Measurements from ENCODE around the gene CALD1. TPM values are rescaled to one million over a fixed set of nuclear protein-coding genes. Genes with fewer than 3 reads are reported as not detected.

Gene CALD1
- total and polyA plus RNA-seq, 4 donors: 48.0 to 226 (median 95.2) TPM

DNA sequence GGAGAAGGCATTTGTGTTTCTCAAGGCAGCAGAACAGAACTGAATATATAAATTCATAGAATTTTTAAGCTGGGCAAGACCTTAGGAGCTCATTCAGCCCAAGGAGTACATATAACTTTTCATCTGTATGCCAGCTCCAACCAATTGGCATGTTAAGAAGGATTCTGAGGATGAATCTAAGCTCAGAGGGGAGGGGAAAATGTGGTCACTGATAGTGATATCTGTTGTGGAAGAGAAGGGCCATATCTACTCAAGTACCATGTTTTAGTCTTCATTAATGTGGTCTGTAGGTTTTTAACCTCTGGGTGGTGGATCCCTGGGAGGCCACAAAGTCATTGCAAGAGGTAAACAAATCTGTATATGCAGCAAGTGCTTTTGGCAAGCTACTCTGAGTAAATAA lies 6.4 kb downstream of the CALD1 start:
- Histone ChIP-seq H3K36me3 (ENCODE audit: control insufficient read depth in 4 of 4, insufficient read depth in 3 of 4, low read depth in 1 of 4, low read length in 3 of 4) (no peaks in the 10 kb centered on the region), H3K9me3 (ENCODE audit: control insufficient read depth in 4 of 4, low read length in 3 of 4) (no peaks in the 10 kb centered on the region), H3K4me3 (ENCODE audit: low read depth in 1 of 3, low read length in 3 of 3) (no peak overlapping the region), H3K9ac (ENCODE audit: low read depth in 1 of 2, low read length in 2 of 2) (no peak overlapping the region), H3K27ac (ENCODE audit: low read depth in 1 of 2, low read length in 2 of 2) (no peak overlapping the region), H3K27me3 (ENCODE audit: control insufficient read depth in 4 of 4, insufficient read depth in 4 of 4, low read length in 3 of 4) (no peaks in the 10 kb centered on the region), H3K4me1 (ENCODE audit: control insufficient read depth in 4 of 4, insufficient read depth in 4 of 4, low read length in 3 of 4) (no peaks in the 10 kb centered on the region)
- no peak for DNase-seq (ENCODE audit: low spot score)
- TF ChIP-seq YY1 (IDR thresholded peaks at IDR 0.05): no peak
- no peak for TF ChIP-seq RXRA (IDR thresholded peaks at IDR 0.05)
- TF ChIP-seq HNF4G (IDR thresholded peaks at IDR 0.05): no peak

DNA sequence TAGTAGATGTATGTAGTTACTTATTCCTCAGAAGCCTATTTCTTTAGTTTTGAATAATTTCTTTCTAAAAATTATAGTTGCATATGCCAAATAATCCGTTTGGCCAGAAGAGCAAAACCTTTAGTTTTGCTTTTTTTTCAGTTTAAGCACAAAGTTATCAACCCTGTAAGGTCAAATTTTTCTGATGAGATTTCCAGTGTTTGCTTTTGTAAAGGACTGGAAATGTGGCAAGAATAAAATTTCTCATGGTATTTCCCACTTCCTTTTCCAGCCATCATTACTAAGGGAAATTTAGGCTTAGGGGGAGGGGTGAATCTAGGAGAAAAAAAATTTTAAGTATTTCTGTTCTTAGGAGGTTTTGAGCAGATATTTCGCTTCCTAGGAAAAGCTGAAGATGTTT lies 7.6 kb downstream of the CALD1 start:
- TF ChIP-seq FOXA2 (IDR thresholded peaks at IDR 0.05): no peak
- TF ChIP-seq, protein P1, sequence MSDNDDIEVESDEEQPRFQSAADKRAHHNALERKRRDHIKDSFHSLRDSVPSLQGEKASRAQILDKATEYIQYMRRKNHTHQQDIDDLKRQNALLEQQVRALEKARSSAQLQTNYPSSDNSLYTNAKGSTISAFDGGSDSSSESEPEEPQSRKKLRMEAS (IDR thresholded peaks at IDR 0.05): no peak
- no peak for TF ChIP-seq HNF4G (IDR thresholded peaks at IDR 0.05)
- Histone ChIP-seq H3K36me3 (ENCODE audit: control insufficient read depth in 4 of 4, insufficient read depth in 3 of 4, low read depth in 1 of 4, low read length in 3 of 4) (no peaks in the 10 kb centered on the region), H3K4me3 (ENCODE audit: low read depth in 1 of 3, low read length in 3 of 3) (no peak overlapping the region), H3K9ac (ENCODE audit: low read depth in 1 of 2, low read length in 2 of 2) (no peak overlapping the region), H3K27me3 (ENCODE audit: control insufficient read depth in 4 of 4, insufficient read depth in 4 of 4, low read length in 3 of 4) (no peaks in the 10 kb centered on the region), H3K4me1 (ENCODE audit: control insufficient read depth in 4 of 4, insufficient read depth in 4 of 4, low read length in 3 of 4) (no peaks in the 10 kb centered on the region), H3K9me3 (ENCODE audit: control insufficient read depth in 4 of 4, low read length in 3 of 4) (no peaks in the 10 kb centered on the region), H3K27ac (ENCODE audit: low read depth in 1 of 2, low read length in 2 of 2) (no peak overlapping the region)
- WGBS: 61% methylated on average over 2 of the region's 2 CpGs
- no peak for DNase-seq (ENCODE audit: low spot score)

DNA sequence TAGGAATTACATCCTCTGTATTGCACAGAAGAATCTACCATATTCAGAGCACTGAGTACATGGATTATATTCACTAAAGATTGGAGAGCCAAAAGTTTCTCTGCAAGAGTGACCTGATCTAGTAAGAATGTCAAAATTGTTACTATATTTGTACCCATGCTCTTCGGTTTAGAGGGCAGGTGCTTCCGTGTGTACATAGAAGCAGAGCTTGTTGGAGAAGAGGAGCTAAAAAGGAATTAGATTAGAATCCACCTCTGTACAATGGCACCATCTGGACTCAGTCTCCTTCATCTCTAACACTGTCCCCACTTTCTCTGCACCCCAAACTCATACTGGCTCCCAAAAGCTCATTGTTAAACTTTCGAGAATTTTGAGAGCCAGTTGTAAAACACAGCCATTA lies 8.3 kb downstream of the CALD1 start:
- H3K27ac ChIP-seq (ENCODE audit: low read depth in 1 of 2, low read length in 2 of 2): no peak overlapping the region
- no peak overlapping the region for H3K9ac ChIP-seq (ENCODE audit: low read depth in 1 of 2, low read length in 2 of 2)
- no peaks in the 10 kb centered on the region for H3K36me3 ChIP-seq (ENCODE audit: control insufficient read depth in 4 of 4, insufficient read depth in 3 of 4, low read depth in 1 of 4, low read length in 3 of 4)
- TF ChIP-seq NR2F2 (IDR thresholded peaks at IDR 0.05): no peak
- TF ChIP-seq SP1 (IDR thresholded peaks at IDR 0.05): no peak
- TF ChIP-seq, protein P2, sequence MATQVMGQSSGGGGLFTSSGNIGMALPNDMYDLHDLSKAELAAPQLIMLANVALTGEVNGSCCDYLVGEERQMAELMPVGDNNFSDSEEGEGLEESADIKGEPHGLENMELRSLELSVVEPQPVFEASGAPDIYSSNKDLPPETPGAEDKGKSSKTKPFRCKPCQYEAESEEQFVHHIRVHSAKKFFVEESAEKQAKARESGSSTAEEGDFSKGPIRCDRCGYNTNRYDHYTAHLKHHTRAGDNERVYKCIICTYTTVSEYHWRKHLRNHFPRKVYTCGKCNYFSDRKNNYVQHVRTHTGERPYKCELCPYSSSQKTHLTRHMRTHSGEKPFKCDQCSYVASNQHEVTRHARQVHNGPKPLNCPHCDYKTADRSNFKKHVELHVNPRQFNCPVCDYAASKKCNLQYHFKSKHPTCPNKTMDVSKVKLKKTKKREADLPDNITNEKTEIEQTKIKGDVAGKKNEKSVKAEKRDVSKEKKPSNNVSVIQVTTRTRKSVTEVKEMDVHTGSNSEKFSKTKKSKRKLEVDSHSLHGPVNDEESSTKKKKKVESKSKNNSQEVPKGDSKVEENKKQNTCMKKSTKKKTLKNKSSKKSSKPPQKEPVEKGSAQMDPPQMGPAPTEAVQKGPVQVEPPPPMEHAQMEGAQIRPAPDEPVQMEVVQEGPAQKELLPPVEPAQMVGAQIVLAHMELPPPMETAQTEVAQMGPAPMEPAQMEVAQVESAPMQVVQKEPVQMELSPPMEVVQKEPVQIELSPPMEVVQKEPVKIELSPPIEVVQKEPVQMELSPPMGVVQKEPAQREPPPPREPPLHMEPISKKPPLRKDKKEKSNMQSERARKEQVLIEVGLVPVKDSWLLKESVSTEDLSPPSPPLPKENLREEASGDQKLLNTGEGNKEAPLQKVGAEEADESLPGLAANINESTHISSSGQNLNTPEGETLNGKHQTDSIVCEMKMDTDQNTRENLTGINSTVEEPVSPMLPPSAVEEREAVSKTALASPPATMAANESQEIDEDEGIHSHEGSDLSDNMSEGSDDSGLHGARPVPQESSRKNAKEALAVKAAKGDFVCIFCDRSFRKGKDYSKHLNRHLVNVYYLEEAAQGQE (IDR thresholded peaks at IDR 0.05): no peak
- TF ChIP-seq RXRA (IDR thresholded peaks at IDR 0.05): no peak
- TF ChIP-seq EGR1 (IDR thresholded peaks at IDR 0.05; ENCODE audit: low read depth in 2 of 2): no peak
- TF ChIP-seq, protein P3, sequence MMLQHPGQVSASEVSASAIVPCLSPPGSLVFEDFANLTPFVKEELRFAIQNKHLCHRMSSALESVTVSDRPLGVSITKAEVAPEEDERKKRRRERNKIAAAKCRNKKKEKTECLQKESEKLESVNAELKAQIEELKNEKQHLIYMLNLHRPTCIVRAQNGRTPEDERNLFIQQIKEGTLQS (IDR thresholded peaks at IDR 0.05): no peak
- TF ChIP-seq HNF4A (conservative IDR thresholded peaks at IDR 0.05): no peak
- no peak for TF ChIP-seq FOXA1 (IDR thresholded peaks at IDR 0.05)
- no peaks in the 10 kb centered on the region for H3K9me3 ChIP-seq (ENCODE audit: control insufficient read depth in 4 of 4, low read length in 3 of 4)
- WGBS: 74% methylated on average over 3 of the region's 3 CpGs
- DNase-seq (ENCODE audit: low spot score): no peak
- H3K4me1 ChIP-seq (ENCODE audit: control insufficient read depth in 4 of 4, insufficient read depth in 4 of 4, low read length in 3 of 4): no peaks in the 10 kb centered on the region
- no peaks in the 10 kb centered on the region for H3K27me3 ChIP-seq (ENCODE audit: control insufficient read depth in 4 of 4, insufficient read depth in 4 of 4, low read length in 3 of 4)
- no peak overlapping the region for H3K4me3 ChIP-seq (ENCODE audit: low read depth in 1 of 3, low read length in 3 of 3)
